COLO668 (cell line): ENCODE results near the gene PRADC1.
A peak's percentile ranks its signal among the peaks of the same experiment; 100 is the strongest.

ENCODE experiments used
- DNase-seq: peaks from one replicate; lab custom pipeline; 2025; ENCODE audit not compliant: unreplicated experiment; lab: John Stamatoyannopoulos, UW

PRADC1 gene

DNA sequence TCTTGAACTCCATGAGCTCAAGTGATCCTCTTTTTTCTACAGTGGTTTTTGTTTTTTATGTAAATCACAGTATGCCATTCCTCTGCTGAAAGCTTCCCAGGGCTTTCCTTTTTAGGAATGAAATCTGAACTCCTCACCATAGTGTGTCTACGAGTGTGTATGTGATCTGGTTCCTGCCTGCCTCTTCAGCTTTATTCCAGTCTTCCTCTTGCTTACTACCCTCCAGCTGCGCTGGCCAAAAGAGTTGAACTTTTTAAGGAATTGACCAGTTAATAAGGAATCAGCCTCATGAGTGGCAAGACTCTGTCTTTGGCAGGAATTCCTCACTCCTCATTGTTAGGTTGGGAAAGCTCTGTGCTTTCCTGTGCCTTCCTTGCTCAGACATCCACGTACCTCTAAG lies 5.1 kb upstream of the PRADC1 start:
- no peak for DNase-seq

- DNase-seq, result no peak
Observed at GRCh38 chr2:73237168-73237567, 4.1 kb upstream of the PRADC1 start.

- no peak for DNase-seq
Observed at GRCh38 chr2:73235315-73236028, 2.4 kb upstream of the PRADC1 start.

DNA sequence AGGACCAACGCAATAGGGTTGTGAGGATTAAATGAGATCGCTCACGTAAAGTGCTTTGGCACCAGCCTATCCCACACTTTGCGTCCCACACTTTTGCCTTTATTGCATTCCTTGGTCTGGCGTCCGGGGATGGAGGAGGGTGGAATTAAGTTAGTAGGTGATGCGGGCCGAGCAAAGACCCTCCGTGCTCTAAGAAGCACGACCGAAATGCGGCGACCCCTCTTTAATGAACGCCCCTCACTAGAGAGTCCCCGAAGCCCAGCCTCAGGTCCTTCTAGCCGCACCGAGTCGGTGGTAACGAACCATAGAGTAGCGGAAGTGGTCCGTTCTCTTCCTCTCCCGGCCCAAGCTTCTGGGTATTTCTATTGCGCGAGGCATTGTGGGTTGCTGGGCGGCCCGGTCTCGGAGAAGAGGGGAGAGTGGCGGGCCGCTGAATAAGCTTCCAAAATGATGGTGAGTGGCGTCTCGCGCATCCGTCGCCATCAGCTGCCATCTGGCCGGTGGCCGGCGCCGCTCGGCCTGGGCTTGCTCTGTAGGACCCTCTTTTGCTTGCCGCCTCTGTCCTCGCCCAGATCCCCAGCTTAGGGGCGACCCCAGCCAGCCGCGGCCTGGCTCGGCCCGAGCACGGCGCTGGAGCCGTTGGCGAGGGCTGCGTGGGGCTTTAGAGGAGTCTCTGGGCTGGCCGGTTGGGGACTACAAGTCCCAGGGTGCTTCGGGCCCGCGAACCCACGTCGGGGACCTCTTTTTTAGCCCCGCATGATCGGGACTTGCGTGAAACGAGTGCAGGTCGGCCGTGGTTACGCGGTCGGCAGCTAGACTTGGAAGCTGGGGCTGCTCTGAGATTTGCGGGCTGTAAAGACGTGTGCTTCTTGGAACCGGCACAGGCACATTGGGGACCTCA lies 1.1 kb upstream of the PRADC1 start, which contains the start of gene CCT7:
Gene CCT7 (plus strand): TSS at position 377 of the 901 bp plus-strand sequence. CDS start 71 bp downstream, at position 448.
- DNase-seq, result peak; percentile 89

DNA sequence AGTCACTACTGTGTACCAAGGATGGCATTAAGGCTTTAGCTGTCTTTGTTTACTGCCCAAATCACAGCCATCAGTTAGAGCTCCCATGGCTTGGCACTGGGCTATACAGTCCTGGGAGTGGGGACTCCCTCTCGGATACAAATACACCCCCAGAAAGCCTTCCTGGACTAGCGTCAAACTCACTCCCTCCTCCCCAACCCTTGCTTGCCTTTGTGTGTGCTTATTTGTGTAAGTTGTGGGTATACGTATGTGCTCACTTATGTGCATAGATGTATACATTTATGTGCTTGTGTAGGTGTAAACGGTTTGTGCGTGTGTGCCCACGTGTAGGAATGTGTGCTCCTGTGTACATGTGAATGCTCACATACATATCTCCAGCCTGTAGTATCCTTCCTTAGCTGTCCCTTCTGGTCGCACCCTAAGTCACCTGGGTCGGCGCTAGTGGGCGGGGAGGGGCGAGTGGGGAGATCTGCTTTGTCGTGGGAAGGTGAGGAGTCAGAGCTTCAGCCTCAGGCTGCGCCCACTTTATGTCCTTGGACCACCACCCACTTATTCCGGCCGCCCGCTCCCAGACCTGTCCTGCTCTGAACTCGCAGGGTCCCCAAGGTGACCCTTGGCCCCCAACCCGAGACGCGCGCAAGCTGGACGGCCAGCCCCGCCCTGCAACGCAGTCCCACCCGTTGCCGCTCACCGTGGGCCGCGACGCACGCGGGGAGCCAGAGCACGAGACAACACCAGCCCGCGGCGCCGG lies 461 bp downstream of the PRADC1 start:
- peak; percentile 52 for DNase-seq

GRCh38 chr2:73228631-73229030 lies 4.4 kb downstream of the PRADC1 start:
- DNase-seq, result no peak

GRCh38 chr2:73227086-73227485 lies 6.0 kb downstream of the PRADC1 start:
- no peak for DNase-seq

DNA sequence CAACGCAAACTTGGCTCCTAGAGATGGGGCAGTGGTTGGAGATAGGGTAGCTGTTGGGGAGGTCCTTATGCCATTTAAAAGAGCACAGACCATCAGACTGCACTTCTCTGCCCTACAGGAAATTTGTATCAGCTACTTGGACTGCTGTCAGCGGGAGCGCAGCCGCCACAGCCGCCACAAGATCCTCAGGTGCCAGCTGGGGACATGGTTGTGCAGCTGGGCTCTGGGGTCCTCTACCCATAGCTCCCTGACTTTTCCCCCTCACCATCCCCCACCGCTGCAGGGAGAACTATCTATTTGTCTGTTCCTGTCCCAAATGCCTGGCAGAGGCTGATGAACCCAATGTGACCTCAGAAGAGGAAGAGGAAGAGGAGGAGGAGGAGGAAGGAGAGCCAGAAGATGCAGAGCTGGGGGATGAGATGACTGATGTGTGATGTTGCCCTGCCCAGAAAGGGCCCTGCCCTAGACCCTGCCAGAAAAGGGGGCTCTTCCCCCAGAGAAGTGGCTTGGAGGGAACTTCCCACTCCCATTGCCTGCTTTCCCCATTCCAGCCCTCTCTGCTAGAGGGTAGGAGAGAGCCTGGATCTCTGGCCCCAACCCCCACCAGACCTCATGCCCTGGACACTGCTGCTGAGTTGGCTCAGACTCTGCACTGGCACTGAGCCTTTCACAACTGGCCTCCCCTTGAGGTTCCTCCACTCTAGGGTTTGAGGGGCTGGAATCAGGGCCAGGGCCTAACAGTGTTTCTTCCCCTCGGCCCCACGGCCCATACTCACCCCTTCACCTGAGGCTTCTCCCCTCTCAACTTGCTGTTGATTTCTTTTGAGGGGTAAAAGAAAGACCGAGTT lies 7.3 kb downstream of the PRADC1 start:
- no peak for DNase-seq

- no peak for DNase-seq
Observed at GRCh38 chr2:73223821-73224220, 9.2 kb downstream of the PRADC1 start.

DNA sequence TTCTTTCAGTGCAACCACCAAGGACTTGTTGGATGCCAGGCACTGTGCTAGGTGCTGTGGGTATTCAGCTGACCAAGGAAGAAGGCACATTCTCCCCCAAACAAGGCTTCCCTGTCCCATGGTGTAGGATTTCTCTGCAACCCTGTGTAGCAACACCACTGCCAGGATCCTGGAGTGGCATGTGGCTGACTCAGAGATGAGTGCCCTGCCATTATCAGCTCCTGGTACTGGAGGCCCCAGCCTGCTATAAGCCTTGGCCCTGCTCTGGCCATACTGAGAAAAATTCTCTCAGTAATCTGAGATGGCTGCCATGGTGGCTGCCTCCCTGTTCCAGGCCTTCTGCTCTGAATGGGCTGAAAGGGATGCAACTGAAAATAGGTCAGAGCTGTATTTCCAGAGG lies 14.7 kb downstream of the PRADC1 start:
- DNase-seq, result no peak

DNA sequence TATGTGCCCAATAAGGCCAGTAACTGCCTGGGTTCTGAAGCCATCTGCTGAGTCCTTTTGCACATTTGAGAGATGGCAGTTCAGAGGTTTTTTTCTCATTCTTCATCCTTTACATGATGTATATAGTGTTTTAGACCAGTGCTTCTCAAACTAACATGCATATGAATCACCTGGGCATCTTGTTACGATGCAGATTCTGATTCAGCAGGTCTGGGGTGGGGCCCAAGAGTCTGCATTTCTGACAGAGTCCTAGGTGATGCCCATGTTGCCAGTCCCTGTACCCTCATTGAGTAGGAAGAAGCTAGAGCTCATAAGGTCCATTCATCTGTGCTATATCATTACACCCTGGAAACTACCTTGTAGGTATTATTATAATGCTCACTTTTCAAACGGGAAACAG lies 15.2 kb downstream of the PRADC1 start:
- no peak for DNase-seq

DNA sequence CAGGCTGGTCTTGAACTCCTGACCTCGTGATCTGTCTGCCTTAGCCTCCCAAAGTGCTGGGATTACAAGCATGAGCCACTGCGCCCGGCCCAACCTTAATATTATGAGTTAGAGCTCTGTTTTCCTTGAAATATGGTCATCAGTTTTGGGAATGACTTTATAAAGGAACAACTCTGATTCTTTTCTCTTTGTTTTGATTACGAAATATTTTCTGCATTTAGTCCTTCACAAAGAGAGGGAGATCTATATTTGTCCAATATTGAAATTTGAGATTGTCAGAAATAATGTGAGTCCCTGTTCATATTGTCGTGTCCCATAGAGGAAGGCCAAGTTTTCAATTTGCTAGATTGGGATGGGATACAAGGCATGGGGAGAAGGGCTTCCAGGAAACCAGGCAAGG lies 15.9 kb downstream of the PRADC1 start:
- no peak for DNase-seq

- no peak for DNase-seq
Observed at GRCh38 chr2:73215254-73215653, 17.8 kb downstream of the PRADC1 start.

DNA sequence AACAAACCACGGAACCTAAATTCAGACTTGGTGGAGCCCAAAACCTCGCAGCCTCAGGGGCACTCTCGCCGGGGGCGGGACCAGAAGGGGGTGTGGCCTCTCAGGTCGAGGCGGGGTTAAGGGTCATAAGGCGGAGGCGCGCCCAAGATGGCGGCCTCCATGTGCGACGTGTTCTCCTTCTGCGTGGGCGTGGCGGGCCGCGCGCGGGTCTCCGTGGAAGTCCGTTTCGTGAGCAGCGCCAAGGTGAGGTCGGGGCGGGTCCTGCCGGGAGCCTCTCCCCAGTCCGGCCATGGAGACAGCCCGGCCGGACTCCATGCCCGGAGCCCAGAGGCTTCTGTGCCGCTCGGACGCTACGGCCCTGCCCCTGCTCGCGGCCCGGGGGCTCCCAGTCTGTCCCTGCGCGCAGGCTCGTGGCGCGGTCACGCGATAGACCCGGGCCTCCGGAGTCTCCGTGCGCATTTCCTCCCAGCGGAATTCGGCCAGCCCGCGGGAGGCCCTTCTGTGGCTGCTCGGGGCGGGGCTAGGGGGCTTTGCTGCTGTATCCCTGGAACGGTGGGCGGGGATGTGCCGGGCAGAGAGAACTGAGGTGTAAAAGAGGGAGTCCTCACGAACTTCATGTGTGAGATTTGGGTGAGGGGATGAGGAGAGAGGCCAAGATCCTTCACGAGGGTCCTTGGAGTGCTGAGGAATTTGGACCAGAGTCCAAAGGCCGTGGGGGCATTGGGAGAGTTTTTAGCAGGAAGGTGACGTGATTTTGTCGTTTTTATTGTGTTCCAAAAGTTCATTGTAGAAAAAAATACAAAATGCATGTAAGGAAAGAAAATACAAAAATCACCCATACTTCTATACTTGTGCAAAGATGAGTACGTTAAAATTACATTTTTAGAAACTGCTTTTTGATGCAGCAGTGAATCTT lies 18.7 kb downstream of the PRADC1 start, which contains the start of gene SMYD5:
Gene SMYD5 (plus strand): TSS at position 126 of the 916 bp plus-strand sequence. CDS start 22 bp downstream, at position 148.
- DNase-seq, result peak; percentile 85

GRCh38 chr2:73212448-73213176 lies 20.4 kb downstream of the PRADC1 start:
- peak; percentile 68 for DNase-seq

GRCh38 chr2:73212098-73212447 lies 21.0 kb downstream of the PRADC1 start:
- DNase-seq, result no peak

- no peak for DNase-seq
Observed at GRCh38 chr2:73210696-73211095, 22.3 kb downstream of the PRADC1 start.

GRCh38 chr2:73210019-73210418 lies 23.0 kb downstream of the PRADC1 start:
- no peak for DNase-seq

GRCh38 chr2:73208258-73208657 lies 24.8 kb downstream of the PRADC1 start:
- no peak for DNase-seq
